Endothelial cell of umbilical vein (primary cell): Measurements from ENCODE around the gene GSTO1.

Source experiments
- EZH2 ChIP-seq: IDR thresholded peaks from 2 replicates; pipeline ENCODE4 v1.6.1; 2012; ENCODE audit warnings: borderline replicate concordance, low read depth, mild to moderate bottlenecking, moderate library complexity, low read length, inconsistent platforms; ENCODE audit not compliant: severe bottlenecking
- FOS ChIP-seq: IDR thresholded peaks from 2 replicates; pipeline ENCODE4 v1.6.1; 2011; ENCODE audit warnings: mild to moderate bottlenecking, low read length, moderate library complexity, borderline replicate concordance; ENCODE audit not compliant: insufficient read depth
- MAX ChIP-seq: IDR thresholded peaks from 2 replicates; pipeline ENCODE4 v1.6.1; 2011; ENCODE audit not compliant: insufficient read depth, insufficient read length
- POLR2A ChIP-seq: IDR thresholded peaks from 2 replicates; pipeline ENCODE4 v1.6.1; 2012; ENCODE audit warnings: low read depth, mild to moderate bottlenecking, control low read depth, low read length
- POLR2AphosphoS5 ChIP-seq: IDR thresholded peaks from 2 replicates; pipeline ENCODE4 v1.6.1; 2012; ENCODE audit warnings: low read depth, mild to moderate bottlenecking, control low read depth, low read length, moderate library complexity; ENCODE audit not compliant: insufficient read depth
- TF ChIP-seq, protein P1 (sequence below), 2 donors: IDR thresholded peaks; 1 replicate in 1 of 2; 2 replicates in 1 of 2; pipeline ENCODE4 v1.5.1; 2011; ENCODE audit warnings: low read length in 2 of 2, mild to moderate bottlenecking in 2 of 2, moderate library complexity in 2 of 2, control low read depth in 1 of 2, inconsistent platforms in 1 of 2, low read depth in 1 of 2; ENCODE audit not compliant: insufficient read depth in 1 of 2; ENCODE audit errors: extremely low read depth in 1 of 2

DNA sequence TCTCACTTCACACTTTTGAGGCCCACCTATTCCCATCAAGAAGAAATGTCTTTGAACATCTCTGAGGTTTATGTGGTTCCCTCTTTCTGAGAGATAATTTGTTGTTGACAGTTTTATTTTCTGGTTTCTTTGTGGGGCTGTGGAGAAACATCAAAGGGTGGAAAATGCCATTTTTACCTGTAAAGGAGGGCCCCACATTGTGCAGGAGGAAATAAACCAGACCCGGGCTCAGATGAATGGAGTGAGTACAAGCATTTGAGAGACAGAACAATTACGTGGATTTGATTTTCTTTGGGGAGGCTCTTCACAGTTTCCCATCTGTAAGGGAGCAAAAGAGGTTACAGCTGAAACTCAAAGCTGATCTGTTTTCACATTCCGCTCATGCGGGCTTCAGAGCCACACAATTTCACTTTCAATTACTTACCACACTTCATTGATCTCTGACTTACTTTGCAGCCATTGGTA is 53.8 kb downstream of the GSTO1 start:
- TF ChIP-seq EZH2 (no peak), POLR2A (no peak), MAX (no peak), FOS (no peak), POLR2AphosphoS5 (no peak)
- TF ChIP-seq, protein P1, sequence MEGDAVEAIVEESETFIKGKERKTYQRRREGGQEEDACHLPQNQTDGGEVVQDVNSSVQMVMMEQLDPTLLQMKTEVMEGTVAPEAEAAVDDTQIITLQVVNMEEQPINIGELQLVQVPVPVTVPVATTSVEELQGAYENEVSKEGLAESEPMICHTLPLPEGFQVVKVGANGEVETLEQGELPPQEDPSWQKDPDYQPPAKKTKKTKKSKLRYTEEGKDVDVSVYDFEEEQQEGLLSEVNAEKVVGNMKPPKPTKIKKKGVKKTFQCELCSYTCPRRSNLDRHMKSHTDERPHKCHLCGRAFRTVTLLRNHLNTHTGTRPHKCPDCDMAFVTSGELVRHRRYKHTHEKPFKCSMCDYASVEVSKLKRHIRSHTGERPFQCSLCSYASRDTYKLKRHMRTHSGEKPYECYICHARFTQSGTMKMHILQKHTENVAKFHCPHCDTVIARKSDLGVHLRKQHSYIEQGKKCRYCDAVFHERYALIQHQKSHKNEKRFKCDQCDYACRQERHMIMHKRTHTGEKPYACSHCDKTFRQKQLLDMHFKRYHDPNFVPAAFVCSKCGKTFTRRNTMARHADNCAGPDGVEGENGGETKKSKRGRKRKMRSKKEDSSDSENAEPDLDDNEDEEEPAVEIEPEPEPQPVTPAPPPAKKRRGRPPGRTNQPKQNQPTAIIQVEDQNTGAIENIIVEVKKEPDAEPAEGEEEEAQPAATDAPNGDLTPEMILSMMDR (IDR thresholded peaks at IDR 0.05; ENCODE audit: extremely low read depth in 1 of 2, insufficient read depth in 1 of 2, low read depth in 1 of 2, low read length in 2 of 2) = no peak
